Liver (tissue), 9 donors: Measurements from ENCODE around the gene SHTN1. TPM values are rescaled to one million over a fixed set of nuclear protein-coding genes. Genes with fewer than 3 reads are reported as not detected.

Experiments used
- DNase-seq: peaks from one replicate; pipeline ENCODE4 v3.0.0-alpha.2; 2017; ENCODE audit warnings: low spot score
- H3K27ac ChIP-seq, 2 donors: one replicate each; pipeline ENCODE4 v1.7.0; 2013; ENCODE audit warnings: inconsistent platforms in 2 of 2, low read length in 2 of 2, control low read depth in 1 of 2, low read depth in 1 of 2, mild to moderate bottlenecking in 1 of 2
- H3K27me3 ChIP-seq, 4 donors: one replicate each; pipeline versions ENCODE4 v1.6.1 to v1.7.0; 2013; ENCODE audit warnings: low read length in 3 of 4, inconsistent platforms in 1 of 4, mild to moderate bottlenecking in 1 of 4, moderate library complexity in 1 of 4; ENCODE audit not compliant: control insufficient read depth in 4 of 4, insufficient read depth in 4 of 4
- H3K36me3 ChIP-seq, 4 donors: one replicate each; pipeline versions ENCODE4 v1.6.1 to v1.7.0; 2013; ENCODE audit warnings: low read length in 3 of 4, mild to moderate bottlenecking in 3 of 4, low read depth in 1 of 4, moderate library complexity in 1 of 4; ENCODE audit not compliant: control insufficient read depth in 4 of 4, insufficient read depth in 3 of 4
- H3K4me1 ChIP-seq, 4 donors: one replicate each; pipeline versions ENCODE4 v1.6.1 to v1.7.0; 2013; ENCODE audit warnings: low read length in 3 of 4, mild to moderate bottlenecking in 3 of 4, moderate library complexity in 1 of 4; ENCODE audit not compliant: control insufficient read depth in 4 of 4, insufficient read depth in 4 of 4
- H3K4me3 ChIP-seq, 3 donors: one replicate each; pipeline versions ENCODE4 v1.6.1 to v1.7.0; 2013; ENCODE audit warnings: low read length in 3 of 3, control low read depth in 1 of 3, low read depth in 1 of 3, mild to moderate bottlenecking in 1 of 3
- H3K9ac ChIP-seq, 2 donors: one replicate each; pipeline ENCODE4 v1.7.0; 2013; ENCODE audit warnings: low read length in 2 of 2, mild to moderate bottlenecking in 2 of 2, moderate library complexity in 2 of 2, control low read depth in 1 of 2, low read depth in 1 of 2
- H3K9me3 ChIP-seq, 4 donors: one replicate each; pipeline versions ENCODE4 v1.6.1 to v1.7.0; 2013; ENCODE audit warnings: low read length in 3 of 4; ENCODE audit not compliant: control insufficient read depth in 4 of 4
- EGR1 ChIP-seq, 2 donors: IDR thresholded peaks; 2 replicates each; pipeline ENCODE4 v1.6.1; 2016 to 2018; ENCODE audit warnings: antibody characterized with exemption in 2 of 2, low read depth in 2 of 2
- FOXA1 ChIP-seq: IDR thresholded peaks from 2 replicates; pipeline ENCODE4 v1.6.1; 2016; ENCODE audit warnings: antibody characterized with exemption
- FOXA2 ChIP-seq: IDR thresholded peaks from 2 replicates; pipeline ENCODE4 v1.6.1; 2016; ENCODE audit warnings: antibody characterized with exemption
- GABPA ChIP-seq, 2 donors: IDR thresholded peaks in 1 of 2; conservative IDR thresholded peaks in 1 of 2; 2 replicates each; pipeline ENCODE4 v1.6.1; 2016; ENCODE audit warnings: antibody characterized with exemption in 2 of 2, mild to moderate bottlenecking in 1 of 2, moderate library complexity in 1 of 2
- HNF4A ChIP-seq, 2 donors: conservative IDR thresholded peaks; 2 replicates each; pipeline ENCODE4 v1.6.1; 2016; ENCODE audit warnings: antibody characterized with exemption in 2 of 2, mild to moderate bottlenecking in 2 of 2
- HNF4G ChIP-seq: IDR thresholded peaks from 2 replicates; pipeline ENCODE4 v1.6.1; 2016; ENCODE audit warnings: antibody characterized with exemption
- JUND ChIP-seq, 2 donors: IDR thresholded peaks; 2 replicates each; pipeline ENCODE4 v1.6.1; 2016; ENCODE audit warnings: antibody characterized with exemption in 2 of 2
- NR2F2 ChIP-seq: IDR thresholded peaks from 2 replicates; pipeline ENCODE4 v1.6.1; 2016; ENCODE audit warnings: antibody characterized with exemption
- RAD21 ChIP-seq, 2 donors: IDR thresholded peaks; 2 replicates each; pipeline ENCODE4 v1.6.1; 2016; ENCODE audit warnings: antibody characterized with exemption in 2 of 2, mild to moderate bottlenecking in 2 of 2
- RXRA ChIP-seq, 2 donors: IDR thresholded peaks; 2 replicates each; pipeline ENCODE4 v1.6.1; 2017 to 2018; ENCODE audit warnings: antibody characterized with exemption in 2 of 2, mild to moderate bottlenecking in 1 of 2
- SP1 ChIP-seq: IDR thresholded peaks from 2 replicates; pipeline ENCODE4 v1.6.1; 2018; ENCODE audit warnings: antibody characterized with exemption, mild to moderate bottlenecking
- TAF1 ChIP-seq: conservative IDR thresholded peaks from 2 replicates; pipeline ENCODE4 v1.6.1; 2016; ENCODE audit warnings: antibody characterized with exemption, mild to moderate bottlenecking
- YY1 ChIP-seq: IDR thresholded peaks from 2 replicates; pipeline ENCODE4 v1.6.1; 2016; ENCODE audit warnings: antibody characterized with exemption, mild to moderate bottlenecking
- WGBS: extraction: QIAGEN DNeasy Blood & Tissue Kit; methylation state at CpG from one replicate; pipeline ENCODE4 v1.1.7; 2013; 5-methylcytosine and 5-hydroxymethylcytosine counted together
- polyA plus RNA-seq, 2 donors: library from polyadenylated mRNA; stranded (reverse) in 1 of 2; unstranded in 1 of 2; fragments of 200-250 nt in 1 of 2; fragments of >200 nt in 1 of 2; fragmentation: Nextera tagmentation in 1 of 2; extraction: Ambion mirVana in 1 of 2; gene quantifications; one replicate each; pipeline versions ENCODE4 v1.2.1 to v1.2.3, GENCODE V29; 2013 to 2015
- total RNA-seq, 2 donors: library from RNA; depleted of rRNA; stranded (reverse); fragments of >200 nt; gene quantifications; one replicate each; pipeline ENCODE4 v1.2.3, GENCODE V29; 2014
- TF ChIP-seq, protein P1 (sequence below): fragments of 150-350 bp; IDR thresholded peaks from 2 replicates; pipeline ENCODE4 v1.5.1; 2017; ENCODE audit warnings: improper control_type of control experiment, low read depth, low read length; ENCODE audit not compliant: missing input control
- TF ChIP-seq, protein P2 (sequence below): IDR thresholded peaks from 2 replicates; pipeline ENCODE4 v1.6.1; 2016; ENCODE audit warnings: antibody characterized with exemption, mild to moderate bottlenecking
- TF ChIP-seq, protein P3 (sequence below): IDR thresholded peaks from 2 replicates; pipeline ENCODE4 v1.6.1; 2016; ENCODE audit warnings: antibody characterized with exemption
- TF ChIP-seq, protein P4 (sequence below): IDR thresholded peaks from 2 replicates; pipeline ENCODE4 v1.6.1; 2016; ENCODE audit warnings: antibody characterized with exemption
- TF ChIP-seq, protein P5 (sequence below): IDR thresholded peaks from 2 replicates; pipeline ENCODE4 v1.6.1; 2016; ENCODE audit warnings: antibody characterized with exemption
- donor health status: healthy.
- donor health status: healthy.
- donor health status: healthy.
- donor health status: healthy.
- donor health status: healthy.

Gene SHTN1
- total and polyA plus RNA-seq, 4 donors, result 3.2 to 11.7 (median 10.3) TPM

DNA sequence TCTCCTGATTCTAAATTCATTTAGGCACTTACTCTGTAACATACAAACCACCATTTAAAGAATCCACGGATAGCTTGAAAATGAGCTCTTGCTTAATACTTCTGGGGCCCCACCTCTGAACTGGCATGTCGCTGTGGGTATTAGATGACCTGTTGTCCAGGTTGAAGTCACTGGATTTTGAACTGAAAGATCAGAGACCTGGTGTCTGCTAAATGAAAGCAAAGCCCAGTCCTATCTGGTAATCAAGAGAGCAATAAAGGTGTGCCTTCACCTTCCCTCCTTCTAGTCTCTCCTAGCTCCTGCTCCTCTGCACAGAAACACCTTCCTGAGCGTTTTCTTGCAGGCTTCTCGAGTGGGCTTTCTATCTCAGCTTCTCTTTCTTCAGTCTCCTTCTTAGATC, 151.3 kb downstream of the SHTN1 start:
- 69% methylated on average over 4 of the region's 4 CpGs for WGBS
- Histone ChIP-seq H3K9me3 (no peaks in the 10 kb centered on the region), H3K27ac (no peak overlapping the region), H3K36me3 (peaks cover 0 to 1% (median 0%) of the 10 kb centered on the region in 4 donors), H3K9ac (no peak overlapping the region), H3K4me1 (peaks cover 0 to 9% (median 5%) of the 10 kb centered on the region in 4 donors), H3K4me3 (no peak overlapping the region), H3K27me3 (no peaks in the 10 kb centered on the region)
- DNase-seq, result no peak
- TF ChIP-seq, protein P1, sequence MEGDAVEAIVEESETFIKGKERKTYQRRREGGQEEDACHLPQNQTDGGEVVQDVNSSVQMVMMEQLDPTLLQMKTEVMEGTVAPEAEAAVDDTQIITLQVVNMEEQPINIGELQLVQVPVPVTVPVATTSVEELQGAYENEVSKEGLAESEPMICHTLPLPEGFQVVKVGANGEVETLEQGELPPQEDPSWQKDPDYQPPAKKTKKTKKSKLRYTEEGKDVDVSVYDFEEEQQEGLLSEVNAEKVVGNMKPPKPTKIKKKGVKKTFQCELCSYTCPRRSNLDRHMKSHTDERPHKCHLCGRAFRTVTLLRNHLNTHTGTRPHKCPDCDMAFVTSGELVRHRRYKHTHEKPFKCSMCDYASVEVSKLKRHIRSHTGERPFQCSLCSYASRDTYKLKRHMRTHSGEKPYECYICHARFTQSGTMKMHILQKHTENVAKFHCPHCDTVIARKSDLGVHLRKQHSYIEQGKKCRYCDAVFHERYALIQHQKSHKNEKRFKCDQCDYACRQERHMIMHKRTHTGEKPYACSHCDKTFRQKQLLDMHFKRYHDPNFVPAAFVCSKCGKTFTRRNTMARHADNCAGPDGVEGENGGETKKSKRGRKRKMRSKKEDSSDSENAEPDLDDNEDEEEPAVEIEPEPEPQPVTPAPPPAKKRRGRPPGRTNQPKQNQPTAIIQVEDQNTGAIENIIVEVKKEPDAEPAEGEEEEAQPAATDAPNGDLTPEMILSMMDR, result no peak
- TF ChIP-seq, protein P2, sequence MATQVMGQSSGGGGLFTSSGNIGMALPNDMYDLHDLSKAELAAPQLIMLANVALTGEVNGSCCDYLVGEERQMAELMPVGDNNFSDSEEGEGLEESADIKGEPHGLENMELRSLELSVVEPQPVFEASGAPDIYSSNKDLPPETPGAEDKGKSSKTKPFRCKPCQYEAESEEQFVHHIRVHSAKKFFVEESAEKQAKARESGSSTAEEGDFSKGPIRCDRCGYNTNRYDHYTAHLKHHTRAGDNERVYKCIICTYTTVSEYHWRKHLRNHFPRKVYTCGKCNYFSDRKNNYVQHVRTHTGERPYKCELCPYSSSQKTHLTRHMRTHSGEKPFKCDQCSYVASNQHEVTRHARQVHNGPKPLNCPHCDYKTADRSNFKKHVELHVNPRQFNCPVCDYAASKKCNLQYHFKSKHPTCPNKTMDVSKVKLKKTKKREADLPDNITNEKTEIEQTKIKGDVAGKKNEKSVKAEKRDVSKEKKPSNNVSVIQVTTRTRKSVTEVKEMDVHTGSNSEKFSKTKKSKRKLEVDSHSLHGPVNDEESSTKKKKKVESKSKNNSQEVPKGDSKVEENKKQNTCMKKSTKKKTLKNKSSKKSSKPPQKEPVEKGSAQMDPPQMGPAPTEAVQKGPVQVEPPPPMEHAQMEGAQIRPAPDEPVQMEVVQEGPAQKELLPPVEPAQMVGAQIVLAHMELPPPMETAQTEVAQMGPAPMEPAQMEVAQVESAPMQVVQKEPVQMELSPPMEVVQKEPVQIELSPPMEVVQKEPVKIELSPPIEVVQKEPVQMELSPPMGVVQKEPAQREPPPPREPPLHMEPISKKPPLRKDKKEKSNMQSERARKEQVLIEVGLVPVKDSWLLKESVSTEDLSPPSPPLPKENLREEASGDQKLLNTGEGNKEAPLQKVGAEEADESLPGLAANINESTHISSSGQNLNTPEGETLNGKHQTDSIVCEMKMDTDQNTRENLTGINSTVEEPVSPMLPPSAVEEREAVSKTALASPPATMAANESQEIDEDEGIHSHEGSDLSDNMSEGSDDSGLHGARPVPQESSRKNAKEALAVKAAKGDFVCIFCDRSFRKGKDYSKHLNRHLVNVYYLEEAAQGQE, result no peak
- no peak for TF ChIP-seq FOXA1
- no peak for TF ChIP-seq HNF4A (conservative IDR thresholded peaks at IDR 0.05)
- TF ChIP-seq, protein P3, sequence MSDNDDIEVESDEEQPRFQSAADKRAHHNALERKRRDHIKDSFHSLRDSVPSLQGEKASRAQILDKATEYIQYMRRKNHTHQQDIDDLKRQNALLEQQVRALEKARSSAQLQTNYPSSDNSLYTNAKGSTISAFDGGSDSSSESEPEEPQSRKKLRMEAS, result no peak
- TF ChIP-seq RAD21 (IDR thresholded peaks at IDR 0.05), result no peak
- no peak for TF ChIP-seq EGR1 (IDR thresholded peaks at IDR 0.05; ENCODE audit: low read depth in 2 of 2)
- no peak for TF ChIP-seq JUND (IDR thresholded peaks at IDR 0.05)
- TF ChIP-seq YY1, result no peak
- no peak for TF ChIP-seq FOXA2

DNA sequence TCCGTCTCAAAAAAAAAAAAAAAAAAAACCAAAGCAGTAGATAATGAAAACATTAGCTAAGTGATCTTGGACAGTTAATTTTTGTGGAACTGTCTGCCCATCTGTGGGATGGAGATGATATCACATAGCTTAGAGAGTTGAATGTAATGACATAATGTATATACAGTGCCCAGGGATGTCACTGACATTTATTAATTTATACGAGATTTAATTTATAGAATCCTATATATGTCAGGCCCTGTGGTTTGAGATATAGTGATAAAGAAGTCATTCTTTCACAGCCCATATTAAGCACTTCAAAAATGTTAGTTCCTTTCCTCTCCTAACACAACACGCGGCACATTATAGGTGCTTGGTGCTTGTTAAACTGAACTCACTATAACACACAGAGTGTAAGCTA, 151.7 kb downstream of the SHTN1 start:
- peaks cover 0 to 1% (median 0%) of the 10 kb centered on the region in 4 donors for H3K36me3 ChIP-seq
- H3K27ac ChIP-seq, result no peak overlapping the region
- H3K27me3 ChIP-seq, result no peaks in the 10 kb centered on the region
- H3K9ac ChIP-seq, result no peak overlapping the region
- no peak overlapping the region for H3K4me3 ChIP-seq
- no peak for DNase-seq
- H3K9me3 ChIP-seq, result no peaks in the 10 kb centered on the region
- 87% methylated on average over 4 of the region's 4 CpGs for WGBS
- peaks cover 0 to 13% (median 7%) of the 10 kb centered on the region in 4 donors for H3K4me1 ChIP-seq
- TF ChIP-seq GABPA (IDR thresholded peaks at IDR 0.05 in 1 of 2, conservative IDR thresholded peaks at IDR 0.05 in 1 of 2) (no peak), HNF4G (no peak), FOXA1 (no peak), TAF1 (no peak), RAD21 (IDR thresholded peaks at IDR 0.05) (no peak), EGR1 (IDR thresholded peaks at IDR 0.05; ENCODE audit: low read depth in 2 of 2) (no peak), YY1 (no peak), RXRA (IDR thresholded peaks at IDR 0.05) (no peak), NR2F2 (no peak), JUND (IDR thresholded peaks at IDR 0.05) (no peak), SP1 (no peak)
- TF ChIP-seq, protein P3, result no peak
- TF ChIP-seq, protein P1, result no peak
- TF ChIP-seq, protein P4, sequence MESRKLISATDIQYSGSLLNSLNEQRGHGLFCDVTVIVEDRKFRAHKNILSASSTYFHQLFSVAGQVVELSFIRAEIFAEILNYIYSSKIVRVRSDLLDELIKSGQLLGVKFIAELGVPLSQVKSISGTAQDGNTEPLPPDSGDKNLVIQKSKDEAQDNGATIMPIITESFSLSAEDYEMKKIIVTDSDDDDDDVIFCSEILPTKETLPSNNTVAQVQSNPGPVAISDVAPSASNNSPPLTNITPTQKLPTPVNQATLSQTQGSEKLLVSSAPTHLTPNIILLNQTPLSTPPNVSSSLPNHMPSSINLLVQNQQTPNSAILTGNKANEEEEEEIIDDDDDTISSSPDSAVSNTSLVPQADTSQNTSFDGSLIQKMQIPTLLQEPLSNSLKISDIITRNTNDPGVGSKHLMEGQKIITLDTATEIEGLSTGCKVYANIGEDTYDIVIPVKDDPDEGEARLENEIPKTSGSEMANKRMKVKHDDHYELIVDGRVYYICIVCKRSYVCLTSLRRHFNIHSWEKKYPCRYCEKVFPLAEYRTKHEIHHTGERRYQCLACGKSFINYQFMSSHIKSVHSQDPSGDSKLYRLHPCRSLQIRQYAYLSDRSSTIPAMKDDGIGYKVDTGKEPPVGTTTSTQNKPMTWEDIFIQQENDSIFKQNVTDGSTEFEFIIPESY, result no peak
- TF ChIP-seq, protein P5, sequence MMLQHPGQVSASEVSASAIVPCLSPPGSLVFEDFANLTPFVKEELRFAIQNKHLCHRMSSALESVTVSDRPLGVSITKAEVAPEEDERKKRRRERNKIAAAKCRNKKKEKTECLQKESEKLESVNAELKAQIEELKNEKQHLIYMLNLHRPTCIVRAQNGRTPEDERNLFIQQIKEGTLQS, result no peak
- TF ChIP-seq, protein P2, result no peak
